HCT116 (cell line): ENCODE data around the gene IFNL1. TPM values are rescaled to one million over a fixed set of nuclear protein-coding genes. Genes with fewer than 3 reads are reported as not detected.

Experiments used
- ATAC-seq: fragments of 200-7000 bp; cut with Tn5 transposase; 2 replicates; pipeline ENCODE4 v1.9.1; 2020; ENCODE audit warnings: mild to moderate bottlenecking, moderate library complexity
- BruUV-seq: library from RNA; stranded (reverse); fragments of 400-500 nt; replicated peaks from 2 replicates; lab custom pipeline; 2021; lab: Mats Ljungman, UMichigan
- CTCF ChIA-PET: fragments of 300-600 bp; sonication (Branson Sonifier 250); formaldehyde crosslinking; loops from one replicate; lab custom pipeline; 2021; ENCODE audit warnings: antibody characterized with exemption; lab: Charles Lee
- POLR2A ChIA-PET: fragments of 300-600, 350-600 bp; sonication (Branson Sonifier 250); formaldehyde crosslinking; loops from one replicate; lab custom pipeline; 2021; ENCODE audit warnings: antibody characterized with exemption; lab: Charles Lee
- RAD21 ChIA-PET, 2 experiments: fragments of 300-600 bp; sonication (Branson Sonifier 250); formaldehyde crosslinking; loops; one replicate each; lab custom pipeline; 2023; ENCODE audit warnings: low total read pairs in 2 of 2; ENCODE audit not compliant: uncharacterized antibody in 2 of 2, unreplicated experiment in 2 of 2, low non-redundant PET in 1 of 2; lab: Charles Lee
- DNase-seq: peaks from one replicate; pipeline ENCODE4 v3.0.0-alpha.2; 2010; ENCODE audit warnings: low read depth, low spot score
- H2AFZ ChIP-seq: fragments of 200-600 bp; shearing (Covaris generic), sonication (generic); 2 replicates; pipeline ENCODE4 v1.6.1; 2017; ENCODE audit warnings: low read depth, mixed run types, mixed read lengths, antibody characterized with exemption, low read length; ENCODE audit not compliant: poor library complexity, severe bottlenecking
- H3K27ac ChIP-seq: 2 replicates; pipeline ENCODE4 v1.5.1; 2012; ENCODE audit warnings: low read depth, low read length
- H3K27me3 ChIP-seq: fragments of 200-600 bp; sonication (generic); 2 replicates; pipeline ENCODE4 v1.6.1; 2016; ENCODE audit warnings: mixed run types, low read length, mixed read lengths; ENCODE audit not compliant: insufficient read depth
- H3K36me3 ChIP-seq, 2 experiments: fragments of 200-500 bp in 1 of 2; fragments of 200-600 bp in 1 of 2; sonication (Bioruptor generic) in 1 of 2; sonication (generic) in 1 of 2; 2 replicates each; pipeline versions ENCODE4 v1.5.1 to v1.6.1; 2014 to 2016; ENCODE audit warnings: low read length in 2 of 2, inconsistent platforms in 1 of 2, mixed read lengths in 1 of 2, mixed run types in 1 of 2; ENCODE audit not compliant: insufficient read depth in 2 of 2, control insufficient read depth in 1 of 2
- H3K4me1 ChIP-seq, 2 experiments: fragments of 200-600 bp in 1 of 2; sonication (generic) in 1 of 2; 2 replicates each; pipeline versions ENCODE4 v1.5.1 to v1.6.1; 2012 to 2017; ENCODE audit warnings: low read length in 2 of 2, inconsistent platforms in 1 of 2, mild to moderate bottlenecking in 1 of 2, mixed read lengths in 1 of 2, mixed run types in 1 of 2, moderate library complexity in 1 of 2; ENCODE audit not compliant: insufficient read depth in 2 of 2, control insufficient read depth in 1 of 2
- H3K4me2 ChIP-seq: fragments of 200-600 bp; sonication (generic); 2 replicates; pipeline ENCODE4 v1.6.1; 2017; ENCODE audit warnings: mixed run types, low read length, mixed read lengths
- H3K4me3 ChIP-seq, 2 experiments: fragments of 200-600 bp in 1 of 2; sonication (generic) in 1 of 2; replicated peaks in 1 of 2; 2 replicates each; pipeline ENCODE4 v1.5.1; 2011 to 2016; ENCODE audit warnings: low read length in 2 of 2, control low read depth in 1 of 2, low read depth in 1 of 2, mild to moderate bottlenecking in 1 of 2, mixed read lengths in 1 of 2, mixed run types in 1 of 2
- H3K79me2 ChIP-seq: fragments of 200-600 bp; sonication (generic); 2 replicates; pipeline ENCODE4 v1.6.1; 2017; ENCODE audit warnings: mild to moderate bottlenecking, mixed run types, low read length, moderate library complexity, mixed read lengths; ENCODE audit not compliant: insufficient read depth
- H3K9ac ChIP-seq: fragments of 200-600 bp; sonication (generic); 2 replicates; pipeline ENCODE4 v1.6.1; 2016; ENCODE audit warnings: low read length, mixed read lengths
- H3K9me2 ChIP-seq: fragments of 200-600 bp; sonication (generic), shearing (Covaris generic); 2 replicates; pipeline ENCODE4 v1.6.1; 2017; ENCODE audit warnings: mixed run types, mild to moderate bottlenecking, moderate library complexity; ENCODE audit not compliant: insufficient read depth
- H3K9me3 ChIP-seq, 2 experiments: fragments of 200-500 bp in 1 of 2; fragments of 200-600 bp in 1 of 2; sonication (Bioruptor generic) in 1 of 2; sonication (generic) in 1 of 2; 2 replicates each; pipeline ENCODE4 v1.6.1; 2014 to 2017; ENCODE audit warnings: low read length in 2 of 2, mixed read lengths in 2 of 2, inconsistent platforms in 1 of 2, low read depth in 1 of 2, mild to moderate bottlenecking in 1 of 2, mixed run types in 1 of 2, moderate library complexity in 1 of 2; ENCODE audit not compliant: control insufficient read depth in 1 of 2, insufficient read depth in 1 of 2
- H4K20me1 ChIP-seq: fragments of 200-600 bp; sonication (generic), shearing (Covaris generic); 2 replicates; pipeline ENCODE4 v1.6.1; 2017; ENCODE audit warnings: mixed run types, mild to moderate bottlenecking, moderate library complexity; ENCODE audit not compliant: insufficient read depth
- CBX3 ChIP-seq: IDR thresholded peaks from 2 replicates; pipeline ENCODE4 v1.6.1; 2012; ENCODE audit warnings: low read depth
- EGR1 ChIP-seq: IDR thresholded peaks from 2 replicates; pipeline ENCODE4 v1.6.1; 2012; ENCODE audit warnings: low read depth
- EZH2phosphoT487 ChIP-seq: fragments of 200-600 bp; IDR thresholded peaks from 2 replicates; pipeline ENCODE4 v1.6.1; 2018; ENCODE audit warnings: antibody characterized with exemption, borderline replicate concordance
- FOSL1 ChIP-seq: IDR thresholded peaks from 2 replicates; pipeline ENCODE4 v1.6.1; 2012; ENCODE audit warnings: low read depth
- MAX ChIP-seq: IDR thresholded peaks from 2 replicates; pipeline ENCODE4 v1.6.1; 2012
- POLR2A ChIP-seq: IDR thresholded peaks from 2 replicates; pipeline ENCODE4 v1.7.0; 2011; ENCODE audit warnings: borderline replicate concordance; ENCODE audit not compliant: insufficient read depth, insufficient read length; ENCODE audit errors: extremely low read depth
- POLR2AphosphoS5 ChIP-seq: IDR thresholded peaks from 2 replicates; pipeline ENCODE4 v1.6.1; 2011; ENCODE audit warnings: mild to moderate bottlenecking, low read depth, low read length, moderate library complexity
- RAD21 ChIP-seq: IDR thresholded peaks from 2 replicates; pipeline ENCODE4 v1.6.1; 2012; ENCODE audit warnings: low read depth, mild to moderate bottlenecking
- REST ChIP-seq: IDR thresholded peaks from 2 replicates; pipeline ENCODE4 v1.6.1; 2012; ENCODE audit warnings: low read depth
- SP1 ChIP-seq: IDR thresholded peaks from 2 replicates; pipeline ENCODE4 v1.6.1; 2012; ENCODE audit warnings: low read depth
- SRF ChIP-seq: IDR thresholded peaks from 2 replicates; pipeline ENCODE4 v1.6.1; 2012; ENCODE audit warnings: low read depth
- YY1 ChIP-seq: IDR thresholded peaks from 2 replicates; pipeline ENCODE4 v1.6.1; 2011; ENCODE audit warnings: low read length, low read depth, moderate library complexity, mild to moderate bottlenecking; ENCODE audit not compliant: insufficient replicate concordance; ENCODE audit errors: extremely low read depth
- ZFX ChIP-seq: fragments of 450-650 bp; IDR thresholded peaks from 2 replicates; pipeline ENCODE4 v1.6.1; 2017
- ZNF274 ChIP-seq: fragments of 200-500 bp; sonication (Bioruptor generic); IDR thresholded peaks from 2 replicates; pipeline ENCODE4 v1.6.1; 2014; ENCODE audit warnings: mild to moderate bottlenecking, low read depth, low read length, inconsistent platforms
- intact Hi-C: fragments of 100-400 bp; cut with micrococcal nuclease; formaldehyde crosslinking; loops from 2 replicates; pipeline ENCODE4 v1.10.0; 2022
- total RNA-seq: library from RNA; stranded (reverse); gene quantifications from one replicate; pipeline ENCODE4 v1.2.1, GENCODE V29; 2021; ENCODE audit not compliant: unreplicated experiment

The IFNL1 gene
- total RNA-seq, 1 experiment from 2014 or later, result not detected

GRCh38 chr19:39299404-39299803 is 3.2 kb downstream of the IFNL1 start:
- DNase-seq (no peak), ATAC-seq (no peak)
- H3K9ac ChIP-seq, result no peak overlapping the region
- H3K79me2 ChIP-seq, result no peaks in the 10 kb centered on the region
- POLR2A ChIA-PET, result no interaction called here
- H3K9me2 ChIP-seq, result no peaks in the 10 kb centered on the region
- no peaks in the 10 kb centered on the region for H4K20me1 ChIP-seq
- CTCF ChIA-PET, result no interaction called here
- no peaks in the 10 kb centered on the region for H3K9me3 ChIP-seq
- peaks cover 9 to 10% of the 10 kb centered on the region in 2 experiments for H3K4me1 ChIP-seq
- H3K4me3 ChIP-seq, result no peak overlapping the region
- RAD21 ChIA-PET, result no interaction called here
- no TSS peak for BruUV-seq
- no peak overlapping the region for H3K27ac ChIP-seq
- H2AFZ ChIP-seq, result no peak overlapping the region
- TF ChIP-seq SRF (no peak), POLR2A (no peak), REST (no peak)
- H3K4me2 ChIP-seq, result no peak overlapping the region
- no peaks in the 10 kb centered on the region for H3K27me3 ChIP-seq
- no peaks in the 10 kb centered on the region for H3K36me3 ChIP-seq
- intact Hi-C loops, result no loop called here

- no TSS peak for BruUV-seq
- RAD21 ChIA-PET, result no interaction called here
- POLR2A ChIA-PET, result no interaction called here
- Histone ChIP-seq H3K27me3 (no peaks in the 10 kb centered on the region), H3K4me3 (no peak overlapping the region), H4K20me1 (no peaks in the 10 kb centered on the region), H3K36me3 (no peaks in the 10 kb centered on the region), H2AFZ (no peak overlapping the region), H3K9me2 (no peaks in the 10 kb centered on the region), H3K9ac (no peak overlapping the region), H3K4me2 (no peak overlapping the region), H3K27ac (no peak overlapping the region), H3K79me2 (no peaks in the 10 kb centered on the region), H3K9me3 (no peaks in the 10 kb centered on the region), H3K4me1 (peaks cover 9 to 10% of the 10 kb centered on the region in 2 experiments)
- ATAC-seq (no peak), DNase-seq (no peak)
- intact Hi-C loops, result no loop called here
- CTCF ChIA-PET, result no interaction called here
- TF ChIP-seq EZH2phosphoT487 (no peak), REST (no peak), RAD21 (no peak), FOSL1 (no peak), POLR2AphosphoS5 (no peak), ZFX (no peak), CBX3 (no peak), ZNF274 (no peak), SRF (no peak), YY1 (no peak), EGR1 (no peak), SP1 (no peak), MAX (no peak)
These were observed 3.6 kb downstream of the IFNL1 start for GRCh38 chr19:39299832-39300231.
